Kidney (tissue), 14 donors: ENCODE data around the gene CASD1. TPM values are rescaled to one million over a fixed set of nuclear protein-coding genes. Genes with fewer than 3 reads are reported as not detected.

ENCODE experiments used
- DNase-seq, 5 donors: peaks; one replicate each; pipeline ENCODE4 v3.0.0-alpha.2; 2013 to 2020
- FAIRE-seq: peaks from 2 replicates; lab custom pipeline; 2012; peaks lifted over from hg19 to GRCh38; lab: Jason Lieb, UNC
- H3K27ac ChIP-seq, 2 donors: one replicate each; pipeline ENCODE4 v1.7.0; 2013; ENCODE audit warnings: low read depth in 2 of 2, low read length in 2 of 2, inconsistent platforms in 1 of 2
- H3K27me3 ChIP-seq: one replicate; pipeline ENCODE4 v1.7.1; 2013; ENCODE audit warnings: low read length, inconsistent platforms; ENCODE audit not compliant: control insufficient read depth, insufficient read depth
- H3K36me3 ChIP-seq, 3 donors: one replicate each; pipeline versions ENCODE4 v1.7.0 to v1.7.1; 2013; ENCODE audit warnings: low read length in 3 of 3, control low read depth in 1 of 3, inconsistent platforms in 1 of 3; ENCODE audit not compliant: insufficient read depth in 3 of 3, control insufficient read depth in 2 of 3
- H3K4me1 ChIP-seq, 3 donors: one replicate each; pipeline versions ENCODE4 v1.7.0 to v1.7.1; 2013; ENCODE audit warnings: low read length in 3 of 3, inconsistent platforms in 1 of 3, low read depth in 1 of 3; ENCODE audit not compliant: control insufficient read depth in 2 of 3, insufficient read depth in 2 of 3
- H3K4me3 ChIP-seq, 3 donors: one replicate each; pipeline versions ENCODE4 v1.7.0 to v1.8.1; 2013; ENCODE audit warnings: low read length in 3 of 3, control low read depth in 1 of 3, inconsistent platforms in 1 of 3
- H3K9ac ChIP-seq, 3 donors: one replicate each; pipeline versions ENCODE4 v1.7.0 to v1.7.1; 2013; ENCODE audit warnings: low read length in 3 of 3, control low read depth in 1 of 3, inconsistent platforms in 1 of 3
- H3K9me3 ChIP-seq, 3 donors: one replicate each; pipeline versions ENCODE4 v1.7.0 to v1.7.1; 2013; ENCODE audit warnings: low read length in 3 of 3, control low read depth in 1 of 3, inconsistent platforms in 1 of 3; ENCODE audit not compliant: control insufficient read depth in 2 of 3, insufficient read depth in 1 of 3
- CTCF ChIP-seq: IDR thresholded peaks from 3 replicates; pipeline ENCODE4 v1.5.1; 2012; ENCODE audit warnings: mild to moderate bottlenecking, moderate library complexity, borderline replicate concordance; ENCODE audit not compliant: insufficient read depth; ENCODE audit errors: extremely low read depth
- intact Hi-C: fragments of 100-400 bp; cut with DNase I; formaldehyde crosslinking; loops from one replicate; pipeline ENCODE4 v1.11.1; 2022
- polyA plus RNA-seq: library from polyadenylated mRNA; stranded (reverse); fragments of 350-450 nt; fragmentation: Illumina TruSeq; extraction: RNeasy Lipid Tissue Mini Kit (QIAGEN cat#74804); gene quantifications from one replicate; pipeline ENCODE4 v1.2.3, GENCODE V29; 2014; ENCODE audit warnings: low read depth, low replicate concordance; ENCODE audit not compliant: insufficient read depth
- total RNA-seq: library from RNA; stranded (reverse); fragmentation: NEBNext Ultra II Directional; extraction: Animal tissue kit (Norgen Biotek cat#: 25700); gene quantifications from one replicate; pipeline ENCODE4 v1.2.1, GENCODE V29; 2021
- donor health status: control.
- donor health status: control.
- donor health status: control.
- donor health status: control.
- donor health status: control.
- donor health status: DM: yes; HTN: yes; CAD: no.
- donor health status: Normal renal cell carcinoma (clear cell type).

CASD1 gene
- total and polyA plus RNA-seq, 2 donors from 2014 or later = 10.8 to 22.8 TPM

- no peak for TF ChIP-seq CTCF
- H3K4me1 ChIP-seq = no peaks in the 10 kb centered on the region
- DNase-seq (no peak), FAIRE-seq (no peak)
- intact Hi-C loops = no loop called here
- no peaks in the 10 kb centered on the region for H3K9me3 ChIP-seq
- no peak overlapping the region for H3K4me3 ChIP-seq
- H3K9ac ChIP-seq = no peak overlapping the region
- H3K27ac ChIP-seq = no peak overlapping the region
- no peaks in the 10 kb centered on the region for H3K36me3 ChIP-seq
- H3K27me3 ChIP-seq = no peaks in the 10 kb centered on the region
Measured at GRCh38 chr7:94497874-94498670, 11.5 kb upstream of the CASD1 start.

- no peak for FAIRE-seq
- no peak for TF ChIP-seq CTCF
- H3K4me3 ChIP-seq = no peak overlapping the region
- intact Hi-C loops = no loop called here
- no peaks in the 10 kb centered on the region for H3K36me3 ChIP-seq
- DNase-seq = no peak
- H3K27me3 ChIP-seq = no peaks in the 10 kb centered on the region
- H3K27ac ChIP-seq = no peak overlapping the region
- H3K4me1 ChIP-seq = no peaks in the 10 kb centered on the region
- H3K9ac ChIP-seq = no peak overlapping the region
- H3K9me3 ChIP-seq = no peaks in the 10 kb centered on the region
Measured at GRCh38 chr7:94498918-94499317, 10.7 kb upstream of the CASD1 start.

GRCh38 chr7:94507462-94507861 is 2.1 kb upstream of the CASD1 start:
- Histone ChIP-seq H3K4me1 (peaks cover 0 to 7% (median 2%) of the 10 kb centered on the region in 3 donors), H3K27me3 (no peaks in the 10 kb centered on the region), H3K9ac (no peak overlapping the region), H3K9me3 (no peaks in the 10 kb centered on the region), H3K4me3 (no peak overlapping the region), H3K27ac (no peak overlapping the region), H3K36me3 (no peaks in the 10 kb centered on the region)
- no peak for FAIRE-seq
- no peak for TF ChIP-seq CTCF
- intact Hi-C loops = no loop called here
- no peak for DNase-seq

GRCh38 chr7:94507962-94508361 is 1.6 kb upstream of the CASD1 start:
- no peak overlapping the region for H3K27ac ChIP-seq
- no peak for FAIRE-seq
- DNase-seq = no peak
- no peak overlapping the region for H3K9ac ChIP-seq
- intact Hi-C loops = no loop called here
- no peak for TF ChIP-seq CTCF
- H3K4me1 ChIP-seq = peaks cover 0 to 7% (median 2%) of the 10 kb centered on the region in 3 donors
- no peaks in the 10 kb centered on the region for H3K27me3 ChIP-seq
- no peaks in the 10 kb centered on the region for H3K36me3 ChIP-seq
- no peaks in the 10 kb centered on the region for H3K9me3 ChIP-seq
- H3K4me3 ChIP-seq = no peak overlapping the region
